NCI-H82 treated with DMSO at 0.1 percent for 48 hours (cell line): ENCODE results near the gene NSDHL.
"Not testable (repeated sequence)": the region's sequence is repeated elsewhere in the genome, so short reads cannot be mapped to it uniquely, and the experiment has no call there.

ENCODE experiments used
- DNase-seq: peaks from one replicate; lab custom pipeline; 2025; ENCODE audit not compliant: unreplicated experiment; lab: John Stamatoyannopoulos, UW

NSDHL gene

GRCh38 chrX:152830312-152831305 lies at the start of gene NSDHL, which contains the start of gene CETN2:
Gene NSDHL (plus strand): TSS chrX:152831063. CDS start chrX:152846325, 15,262 bp downstream.
Gene CETN2 (minus strand): TSS chrX:152830757. CDS start chrX:152830710, 47 bp downstream.
- DNase-seq: peak; percentile 90

DNA sequence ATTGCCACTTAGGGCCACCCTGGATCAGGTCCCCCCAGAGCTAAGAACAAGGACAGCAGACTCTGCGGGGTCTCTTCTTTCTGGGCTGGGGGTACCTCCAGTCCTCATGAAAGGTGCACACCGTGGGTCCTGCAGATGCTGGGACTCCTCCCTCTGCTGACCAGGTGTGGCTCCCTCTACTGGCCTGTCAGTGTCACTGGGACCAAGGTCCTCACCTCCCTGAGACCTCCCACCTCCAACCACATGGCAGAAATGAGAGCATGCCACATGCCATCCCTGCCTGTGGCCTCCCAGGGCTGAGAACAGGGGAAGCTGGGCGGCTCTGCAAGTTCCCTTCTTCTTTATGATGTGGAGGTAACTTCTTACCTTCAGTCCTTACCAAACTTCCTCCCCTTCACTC lies 43.8 kb upstream of the NSDHL start:
- DNase-seq: not testable (repeated sequence)

- DNase-seq: no peak
These were observed 31.9 kb upstream of the NSDHL start for GRCh38 chrX:152798945-152799344.

- no peak for DNase-seq
These were observed 24.8 kb upstream of the NSDHL start for GRCh38 chrX:152806035-152806434.

DNA sequence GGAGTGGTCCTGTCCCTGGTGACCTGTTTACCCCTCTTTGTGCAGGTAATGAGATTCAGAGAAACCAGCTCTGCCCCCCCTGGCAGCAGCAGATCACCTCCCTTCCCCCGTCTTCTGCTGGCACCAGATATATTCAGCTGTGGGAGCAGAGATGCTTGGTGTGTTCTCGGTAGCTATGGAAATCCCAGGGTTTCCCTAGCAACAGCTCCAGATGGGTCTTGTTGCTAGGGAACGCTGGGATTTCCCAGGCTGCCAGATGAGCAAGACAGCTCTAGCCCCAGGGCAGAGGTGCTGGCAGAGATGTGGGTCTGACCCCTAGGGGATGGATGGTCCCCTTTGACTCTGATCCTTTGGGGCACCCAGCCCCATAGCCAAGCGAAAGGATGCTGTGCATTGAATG lies 20.5 kb upstream of the NSDHL start:
- no peak for DNase-seq

- DNase-seq: no peak
These were observed 17.7 kb upstream of the NSDHL start for GRCh38 chrX:152813206-152813605.

DNA sequence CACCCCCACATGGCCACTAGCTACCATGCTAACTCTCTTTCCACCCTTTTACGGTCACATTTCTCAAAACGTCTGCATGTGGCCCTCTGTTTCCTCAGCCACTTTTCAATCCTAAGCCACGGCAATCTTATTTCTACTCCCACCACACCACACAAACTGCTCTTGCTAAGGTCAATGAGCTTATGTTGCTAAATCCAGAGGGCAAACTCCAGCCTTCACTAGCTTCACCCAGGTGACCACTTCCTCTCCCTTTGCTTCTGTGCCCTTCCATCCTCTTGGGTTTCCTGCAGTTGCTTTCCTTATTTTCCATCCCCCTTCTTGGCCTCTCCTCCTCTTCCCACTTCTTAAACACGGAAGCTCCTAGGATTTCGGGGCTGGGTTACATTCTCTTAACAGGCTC lies 16.8 kb upstream of the NSDHL start:
- DNase-seq: no peak

- DNase-seq: peak; percentile 0
These were observed 13.6 kb upstream of the NSDHL start for GRCh38 chrX:152817078-152817764.

DNA sequence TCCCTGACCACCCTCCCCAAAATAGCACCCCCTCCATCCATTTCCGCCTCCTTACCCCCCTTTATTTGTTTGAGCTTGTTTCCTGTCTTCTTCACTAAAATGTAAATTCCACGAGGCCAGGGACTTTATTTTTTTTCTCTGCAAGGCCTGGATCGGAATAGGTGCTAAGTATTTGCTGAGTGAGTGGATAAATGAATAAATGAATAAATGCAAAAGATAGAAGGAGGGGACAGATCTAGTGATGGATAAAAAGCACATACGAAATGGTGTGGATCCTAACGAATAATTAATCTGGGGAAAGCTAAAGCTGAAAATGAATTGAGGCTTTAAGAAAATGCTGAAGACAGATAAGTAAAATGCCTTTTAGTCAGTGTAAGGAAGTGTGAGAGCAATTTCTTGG lies 12.5 kb upstream of the NSDHL start:
- DNase-seq: no peak

DNA sequence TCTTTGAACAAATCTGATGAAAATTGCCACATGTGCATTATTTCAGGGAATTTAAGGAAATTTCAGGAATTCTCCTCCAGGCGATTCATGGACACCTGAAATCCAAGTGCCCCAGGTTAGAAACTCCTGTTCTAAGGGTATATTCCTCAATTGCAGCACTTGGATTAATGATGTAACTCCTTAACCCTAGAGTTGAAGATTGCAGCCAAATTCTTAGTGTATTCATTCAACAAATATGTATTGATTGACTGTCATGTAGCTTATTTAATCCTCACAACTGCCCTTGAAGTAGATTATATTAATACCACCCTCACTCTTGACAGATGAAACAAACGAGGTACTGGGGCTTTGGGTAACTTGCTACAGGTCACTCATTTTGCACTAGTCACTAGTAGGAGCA lies 11.6 kb upstream of the NSDHL start:
- no peak for DNase-seq

- DNase-seq: no peak
These were observed 11.1 kb upstream of the NSDHL start for GRCh38 chrX:152819732-152820131.

GRCh38 chrX:152821145-152821765 lies 9.6 kb upstream of the NSDHL start:
- DNase-seq: peak; percentile 5

DNA sequence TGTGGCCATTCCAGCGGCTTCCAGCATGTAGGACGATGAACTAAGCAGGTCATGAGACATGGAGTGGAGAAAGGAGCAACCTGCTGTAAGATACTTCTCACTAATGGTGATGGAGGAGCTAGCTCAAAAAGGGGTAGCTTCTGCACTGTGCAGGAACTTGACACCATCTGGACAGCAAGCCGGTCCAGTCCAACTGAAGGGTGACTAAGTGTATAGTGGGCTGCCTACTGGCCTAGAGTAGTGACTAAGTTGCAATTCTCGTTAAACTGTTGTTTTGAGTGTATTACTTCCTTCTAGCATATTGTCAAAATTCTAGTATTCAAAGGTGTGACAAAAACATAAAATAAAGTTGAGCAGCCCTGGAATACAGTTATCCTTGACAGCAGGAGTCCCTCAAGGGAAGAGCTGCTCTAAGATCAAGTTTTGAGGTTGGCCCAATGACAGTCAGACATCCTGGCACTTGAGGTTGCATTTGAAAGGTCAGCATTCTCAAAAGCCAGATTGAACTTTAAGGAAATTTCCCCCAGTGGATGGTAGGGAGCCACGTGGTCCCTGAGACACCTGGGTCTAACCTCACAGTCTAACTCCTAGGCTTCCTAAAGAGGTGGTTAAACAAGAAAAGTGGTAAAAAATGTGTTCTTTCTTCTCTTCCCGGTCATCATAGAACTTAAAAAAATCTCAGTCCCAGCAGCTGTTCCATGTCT lies 8.3 kb upstream of the NSDHL start:
- DNase-seq: no peak

GRCh38 chrX:152823657-152824056 lies 7.2 kb upstream of the NSDHL start:
- DNase-seq: no peak

- no peak for DNase-seq
These were observed 6.0 kb upstream of the NSDHL start for GRCh38 chrX:152824841-152825374.

GRCh38 chrX:152831391-152831790 lies 528 bp downstream of the NSDHL start:
- no peak for DNase-seq

DNA sequence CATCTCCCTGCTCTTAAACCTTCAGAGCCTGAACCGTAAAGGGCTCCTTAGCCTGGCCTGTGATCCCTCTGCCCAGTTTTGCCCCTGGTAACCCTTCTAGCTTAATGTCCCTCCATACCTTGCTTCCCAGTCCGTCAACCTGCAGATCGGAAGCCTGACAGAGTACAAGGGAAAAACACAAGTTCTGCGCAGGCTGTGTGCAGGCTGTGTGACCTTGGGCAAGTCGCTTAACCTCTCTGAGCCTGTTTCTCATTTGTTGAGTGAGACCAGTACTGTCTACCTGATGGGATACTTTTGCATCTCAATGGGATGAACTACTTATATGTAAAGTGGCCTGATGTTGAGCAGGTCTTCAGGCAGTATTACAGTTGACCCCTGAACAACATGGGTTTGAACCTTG lies 1.7 kb downstream of the NSDHL start:
- no peak for DNase-seq

DNA sequence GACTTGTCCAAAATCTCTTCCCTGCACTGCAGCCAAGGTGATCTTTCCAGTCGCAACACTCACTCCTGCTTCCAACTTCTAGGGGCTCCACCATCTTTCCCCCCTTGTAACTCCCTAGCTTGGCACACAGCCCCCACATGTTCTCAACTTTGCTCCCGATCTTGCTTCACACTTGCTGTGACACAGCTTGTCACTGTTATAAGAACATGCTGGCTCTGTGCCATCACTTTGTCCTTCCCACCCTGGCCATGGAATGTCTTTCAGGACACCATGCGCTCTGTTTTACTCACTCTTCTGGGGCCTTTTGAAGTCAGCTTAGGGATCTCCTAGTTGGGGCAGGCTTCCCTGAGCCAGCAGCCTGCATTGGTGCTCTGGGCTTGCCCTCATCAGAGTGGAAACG lies 2.5 kb downstream of the NSDHL start:
- no peak for DNase-seq

GRCh38 chrX:152835470-152835869 lies 4.6 kb downstream of the NSDHL start:
- DNase-seq: not testable (repeated sequence)

DNA sequence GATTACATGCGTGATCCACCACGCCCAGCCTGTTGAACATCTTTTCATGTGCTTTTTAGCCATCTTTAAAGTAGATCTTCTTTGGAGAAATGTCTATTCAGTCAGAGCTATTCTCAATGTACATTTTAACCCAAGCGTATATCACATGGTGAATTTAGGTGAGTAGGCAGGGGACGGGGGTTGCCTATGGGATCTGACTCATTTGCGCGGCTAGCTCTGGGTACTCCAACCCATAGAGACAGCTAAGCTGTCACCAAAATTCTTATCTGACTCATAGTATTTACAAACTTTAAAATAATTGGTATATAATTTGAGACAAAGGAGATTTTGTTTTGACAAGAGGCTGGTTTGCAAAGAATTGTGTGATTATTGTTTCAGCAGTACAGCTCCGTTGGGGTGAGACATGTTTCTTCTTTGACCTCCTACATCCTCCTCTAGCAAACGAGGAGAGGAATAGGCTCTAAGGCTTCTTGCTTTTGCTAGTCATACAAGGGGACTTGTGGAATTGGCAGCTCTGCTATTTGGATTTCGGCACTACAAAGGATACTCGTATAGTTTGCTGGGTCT lies 12.0 kb downstream of the NSDHL start:
- DNase-seq: no peak
